GM21367 (cell line): ENCODE measurements around the gene CYTH3.
"Not testable (repeated sequence)": the region's sequence is repeated elsewhere in the genome, so short reads cannot be mapped to it uniquely, and the experiment has no call there.

Experiments
- ATAC-seq: cut with Tn5 transposase; IDR thresholded peaks from one replicate; pipeline ENCODE4 v1.9.1; 2021; ENCODE audit not compliant: unreplicated experiment

CYTH3 gene

GRCh38 chr7:6154542-6155404, 117.7 kb downstream of the CYTH3 start:
- no peak for ATAC-seq

GRCh38 chr7:6153646-6154541, 118.5 kb downstream of the CYTH3 start:
- ATAC-seq: no peak

- ATAC-seq: no peak
Measured at GRCh38 chr7:6151994-6152735, 120.3 kb downstream of the CYTH3 start.

GRCh38 chr7:6151527-6151926, 120.9 kb downstream of the CYTH3 start:
- not testable (repeated sequence) for ATAC-seq

- ATAC-seq: no peak
Measured at GRCh38 chr7:6149996-6150395, 122.4 kb downstream of the CYTH3 start.

- no peak for ATAC-seq
Measured at GRCh38 chr7:6148724-6149360, 123.6 kb downstream of the CYTH3 start.

GRCh38 chr7:6147627-6148026, 124.8 kb downstream of the CYTH3 start:
- no peak for ATAC-seq

GRCh38 chr7:6146666-6147065, 125.8 kb downstream of the CYTH3 start:
- no peak for ATAC-seq

GRCh38 chr7:6143997-6144396, 128.4 kb downstream of the CYTH3 start:
- ATAC-seq: no peak

- ATAC-seq: no peak
Measured at GRCh38 chr7:6142871-6143380, 129.5 kb downstream of the CYTH3 start.

- ATAC-seq: no peak
Measured at GRCh38 chr7:6139189-6139996, 133.0 kb downstream of the CYTH3 start.

GRCh38 chr7:6136475-6136874, 135.9 kb downstream of the CYTH3 start:
- no peak for ATAC-seq

- ATAC-seq: no peak
Measured at GRCh38 chr7:6133249-6133648, 139.2 kb downstream of the CYTH3 start.

GRCh38 chr7:6130007-6130587, 142.3 kb downstream of the CYTH3 start:
- no peak for ATAC-seq

GRCh38 chr7:6128205-6128604, 144.2 kb downstream of the CYTH3 start:
- ATAC-seq: no peak

GRCh38 chr7:6127110-6127490, 145.3 kb downstream of the CYTH3 start:
- no peak for ATAC-seq

- ATAC-seq: no peak
Measured at GRCh38 chr7:6123843-6124242, 148.6 kb downstream of the CYTH3 start.

- ATAC-seq: no peak
Measured at GRCh38 chr7:6121141-6121540, 151.3 kb downstream of the CYTH3 start.

- ATAC-seq: no peak
Measured at GRCh38 chr7:6117533-6117932, 154.9 kb downstream of the CYTH3 start.
